Colonic mucosa (tissue), 4 donors: ENCODE data around the gene TMIGD1. TPM values are rescaled to one million over a fixed set of nuclear protein-coding genes. Genes with fewer than 3 reads are reported as not detected.

Experiments
- DNase-seq: peaks from one replicate; pipeline ENCODE4 v3.0.0-alpha.2; 2020
- H3K27ac ChIP-seq: fragments of 200-600 bp; one replicate; pipeline ENCODE4 v1.8.0; 2021
- H3K27me3 ChIP-seq: fragments of 200-600 bp; one replicate; pipeline ENCODE4 v1.8.0; 2021
- H3K36me3 ChIP-seq: fragments of 200-600 bp; one replicate; pipeline ENCODE4 v1.8.0; 2021
- H3K4me1 ChIP-seq: fragments of 200-600 bp; one replicate; pipeline ENCODE4 v1.8.0; 2021; ENCODE audit warnings: mild to moderate bottlenecking
- H3K4me3 ChIP-seq: fragments of 200-600 bp; one replicate; pipeline ENCODE4 v1.8.0; 2021
- H3K9ac ChIP-seq, 2 donors: one replicate each; pipeline ENCODE4 v1.7.0; 2013; ENCODE audit warnings: control low read depth in 2 of 2, low read depth in 2 of 2, low read length in 2 of 2
- H3K9me3 ChIP-seq: fragments of 200-600 bp; one replicate; pipeline ENCODE4 v1.8.0; 2021
- intact Hi-C: fragments of 100-400 bp; cut with DNase I; formaldehyde crosslinking; loops from one replicate; pipeline ENCODE4 v1.14.1; 2022
- total RNA-seq, 2 donors: library from RNA; stranded (reverse); fragmentation: NEBNext Ultra II Directional in 1 of 2; extraction: Animal tissue kit (Norgen Biotek cat#: 25700) in 1 of 2; gene quantifications; one replicate each; pipeline ENCODE4 v1.2.1, GENCODE V29; 2021
- TF ChIP-seq, protein P1 (sequence below): fragments of 200-600 bp; IDR thresholded peaks from one replicate; pipeline ENCODE4 v1.8.0; 2022; ENCODE audit warnings: antibody characterized with exemption, mild to moderate bottlenecking
- donor health status: healthy.
- donor health status: DM: no; HTN: no; CAD: no.
- donor health status: DM: no; HTN: no; CAD: no.

TMIGD1 gene
- total RNA-seq, 2 donors from 2014 or later = 14.4 to 107 TPM

GRCh38 chr17:30324723-30325122 is 9.1 kb downstream of the TMIGD1 start:
- Histone ChIP-seq H3K27ac (no peak overlapping the region), H3K27me3 (no peaks in the 10 kb centered on the region)

GRCh38 chr17:30323895-30324319 is 9.9 kb downstream of the TMIGD1 start:
- no peak overlapping the region for H3K9ac ChIP-seq
- H3K27me3 ChIP-seq = no peaks in the 10 kb centered on the region
- no peak overlapping the region for H3K27ac ChIP-seq
- intact Hi-C loops = no loop called here
- DNase-seq = peak; percentile 60
- TF ChIP-seq, protein P1, sequence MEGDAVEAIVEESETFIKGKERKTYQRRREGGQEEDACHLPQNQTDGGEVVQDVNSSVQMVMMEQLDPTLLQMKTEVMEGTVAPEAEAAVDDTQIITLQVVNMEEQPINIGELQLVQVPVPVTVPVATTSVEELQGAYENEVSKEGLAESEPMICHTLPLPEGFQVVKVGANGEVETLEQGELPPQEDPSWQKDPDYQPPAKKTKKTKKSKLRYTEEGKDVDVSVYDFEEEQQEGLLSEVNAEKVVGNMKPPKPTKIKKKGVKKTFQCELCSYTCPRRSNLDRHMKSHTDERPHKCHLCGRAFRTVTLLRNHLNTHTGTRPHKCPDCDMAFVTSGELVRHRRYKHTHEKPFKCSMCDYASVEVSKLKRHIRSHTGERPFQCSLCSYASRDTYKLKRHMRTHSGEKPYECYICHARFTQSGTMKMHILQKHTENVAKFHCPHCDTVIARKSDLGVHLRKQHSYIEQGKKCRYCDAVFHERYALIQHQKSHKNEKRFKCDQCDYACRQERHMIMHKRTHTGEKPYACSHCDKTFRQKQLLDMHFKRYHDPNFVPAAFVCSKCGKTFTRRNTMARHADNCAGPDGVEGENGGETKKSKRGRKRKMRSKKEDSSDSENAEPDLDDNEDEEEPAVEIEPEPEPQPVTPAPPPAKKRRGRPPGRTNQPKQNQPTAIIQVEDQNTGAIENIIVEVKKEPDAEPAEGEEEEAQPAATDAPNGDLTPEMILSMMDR = no peak
- no peak overlapping the region for H3K4me3 ChIP-seq
- no peaks in the 10 kb centered on the region for H3K9me3 ChIP-seq
- no peaks in the 10 kb centered on the region for H3K36me3 ChIP-seq
- no peaks in the 10 kb centered on the region for H3K4me1 ChIP-seq

More at GRCh38 chr17:30324723-30325122, 9.1 kb downstream of the TMIGD1 start:
- intact Hi-C loops = no loop called here
- TF ChIP-seq, protein P1 = no peak
- no peak for DNase-seq
- Histone ChIP-seq H3K9me3 (no peaks in the 10 kb centered on the region), H3K4me1 (no peaks in the 10 kb centered on the region), H3K36me3 (no peaks in the 10 kb centered on the region), H3K4me3 (no peak overlapping the region), H3K9ac (no peak overlapping the region)

- Histone ChIP-seq H3K4me3 (no peak overlapping the region), H3K9ac (no peak overlapping the region), H3K9me3 (no peaks in the 10 kb centered on the region), H3K36me3 (no peaks in the 10 kb centered on the region), H3K27ac (no peak overlapping the region), H3K27me3 (no peaks in the 10 kb centered on the region), H3K4me1 (no peaks in the 10 kb centered on the region)
- DNase-seq = no peak
- intact Hi-C loops = no loop called here
- TF ChIP-seq, protein P1 = no peak
Observed at GRCh38 chr17:30323262-30323894, 10.5 kb downstream of the TMIGD1 start.

DNA sequence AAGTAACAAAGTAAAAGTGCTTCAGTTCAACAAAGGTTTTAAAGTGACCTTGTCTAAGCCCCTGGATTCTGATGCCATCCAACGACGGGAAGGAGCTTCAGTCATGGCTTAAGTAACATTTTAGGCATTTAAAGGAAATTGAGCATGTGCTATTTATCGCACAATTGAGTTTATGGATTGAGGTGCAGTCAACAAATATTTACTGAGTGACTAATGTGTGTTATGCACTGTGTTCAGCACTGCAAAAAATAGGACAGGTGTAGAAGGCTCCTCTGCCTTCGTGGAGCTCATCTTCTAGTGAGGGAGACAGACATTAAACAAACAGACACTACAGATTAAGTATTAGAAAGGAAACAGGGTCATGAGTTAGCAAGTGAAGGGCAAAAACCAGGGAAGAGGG is 12.5 kb downstream of the TMIGD1 start:
- H3K4me1 ChIP-seq = no peaks in the 10 kb centered on the region
- no peak overlapping the region for H3K27ac ChIP-seq
- TF ChIP-seq, protein P1 = no peak
- no peak overlapping the region for H3K4me3 ChIP-seq
- no peaks in the 10 kb centered on the region for H3K36me3 ChIP-seq
- no peaks in the 10 kb centered on the region for H3K27me3 ChIP-seq
- DNase-seq = no peak
- intact Hi-C loops = no loop called here
- H3K9me3 ChIP-seq = no peaks in the 10 kb centered on the region
- H3K9ac ChIP-seq = no peak overlapping the region

DNA sequence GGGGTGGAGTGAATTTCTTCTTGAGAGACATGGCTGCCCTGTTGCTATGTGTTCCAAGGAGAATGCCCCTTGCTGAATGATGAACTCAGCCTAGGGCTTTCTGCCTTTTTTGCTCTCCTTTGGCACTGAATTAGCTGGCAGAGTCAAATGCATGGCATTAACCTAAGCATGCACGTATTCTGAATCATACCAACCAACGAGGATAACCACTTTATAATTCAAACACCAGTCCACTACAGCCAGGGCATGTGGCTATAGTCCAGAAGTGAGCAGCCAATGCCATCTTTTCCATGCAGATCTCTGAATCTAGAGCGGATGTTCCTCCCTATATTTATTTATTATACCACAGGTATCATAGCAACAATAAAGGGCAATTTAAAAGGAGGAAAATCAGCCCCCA is 15.7 kb downstream of the TMIGD1 start:
- H3K9me3 ChIP-seq = no peaks in the 10 kb centered on the region
- DNase-seq = no peak
- no peaks in the 10 kb centered on the region for H3K27me3 ChIP-seq
- H3K27ac ChIP-seq = no peak overlapping the region
- no peaks in the 10 kb centered on the region for H3K36me3 ChIP-seq
- TF ChIP-seq, protein P1 = no peak
- no peak overlapping the region for H3K9ac ChIP-seq
- intact Hi-C loops = no loop called here
- no peak overlapping the region for H3K4me3 ChIP-seq
- no peaks in the 10 kb centered on the region for H3K4me1 ChIP-seq
